ENCODE measurements around the gene B4GALT3. TPM values are rescaled to one million over a fixed set of nuclear protein-coding genes. Genes with fewer than 3 reads are reported as not detected.

B4GALT3 gene
- total and polyA plus RNA-seq, 3 donors from 2014 or later = 46.3 to 62.2 (median 56.2) TPM

DNA sequence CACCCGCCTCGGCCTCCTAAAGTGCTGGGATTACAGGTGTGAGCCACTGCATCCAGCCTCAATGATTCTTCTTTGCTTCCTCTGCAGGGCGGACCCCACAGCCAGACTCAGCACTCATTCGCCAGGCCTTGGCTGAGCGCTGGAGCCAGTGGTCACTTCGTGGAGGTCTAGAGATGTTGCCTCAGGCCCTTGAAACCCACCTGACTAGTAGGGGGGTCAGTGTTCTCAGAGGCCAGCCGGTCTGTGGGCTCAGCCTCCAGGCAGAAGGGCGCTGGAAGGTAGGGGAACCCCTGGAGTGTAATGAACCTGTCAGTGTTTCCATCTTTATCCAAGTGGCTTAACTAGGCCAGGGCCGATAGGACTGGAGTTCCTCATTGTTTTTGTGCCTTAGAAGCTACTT lies 8.4 kb downstream of the B4GALT3 start:
- Histone ChIP-seq H3K9me3 (no peaks in the 10 kb centered on the region), H3K27ac (no peak overlapping the region), H3K4me1 (peaks cover 13% of the 10 kb centered on the region), H3K36me3 (ENCODE audit: low read depth, missing control alignments) (no peaks in the 10 kb centered on the region), H3K27me3 (no peaks in the 10 kb centered on the region), H3K4me3 (no peak overlapping the region)
- WGBS, 2 donors = 92 to 97% methylated on average over 9 of the region's 9 CpGs
- TF ChIP-seq CTCF (IDR thresholded peaks at IDR 0.05) (no peak), POLR2A (IDR thresholded peaks at IDR 0.05) (no peak)
- no peak for DNase-seq
- intact Hi-C loops (cut with DNase I; ENCODE audit: low total_unique reads) = no loop called here

DNA sequence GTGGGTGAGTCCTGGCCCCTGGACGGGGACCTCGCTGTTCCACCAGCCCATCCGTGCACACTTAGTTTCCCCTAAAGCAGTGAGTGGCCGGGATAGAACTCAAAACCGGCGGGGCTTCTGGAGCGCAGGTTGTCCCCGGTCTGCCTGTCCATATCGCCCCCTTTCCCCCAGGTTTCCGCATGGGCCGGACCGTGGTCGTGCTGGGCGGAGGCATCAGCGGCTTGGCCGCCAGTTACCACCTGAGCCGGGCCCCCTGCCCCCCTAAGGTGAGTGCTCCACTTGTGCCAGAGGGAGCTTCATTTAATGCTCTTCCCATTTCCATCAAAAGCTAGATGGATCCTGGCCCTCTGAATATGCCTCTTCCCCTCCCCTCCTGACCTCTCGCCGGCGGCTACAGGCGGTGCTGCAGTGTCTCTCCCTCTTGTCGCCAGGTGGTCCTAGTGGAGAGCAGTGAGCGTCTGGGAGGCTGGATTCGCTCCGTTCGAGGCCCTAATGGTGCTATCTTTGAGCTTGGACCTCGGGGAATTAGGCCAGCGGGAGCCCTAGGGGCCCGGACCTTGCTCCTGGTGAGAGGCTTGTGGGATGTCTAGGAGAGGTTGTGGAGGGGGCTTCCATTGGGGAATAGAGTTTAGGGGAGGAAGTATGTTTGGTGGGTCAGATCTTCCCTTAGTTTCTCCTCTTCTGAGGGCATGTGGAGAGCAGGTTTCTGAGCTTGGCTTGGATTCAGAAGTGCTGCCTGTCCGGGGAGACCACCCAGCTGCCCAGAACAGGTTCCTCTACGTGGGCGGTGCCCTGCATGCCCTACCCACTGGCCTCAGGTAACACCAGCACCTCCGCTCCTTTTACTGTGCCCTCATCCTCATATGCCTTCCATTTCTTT lies 10.4 kb downstream of the B4GALT3 start:
- intact Hi-C loops (cut with DNase I; ENCODE audit: low total_unique reads) = no loop called here
- Histone ChIP-seq H3K4me3 (peak overlapping the region; percentile 67 to 74), H3K36me3 (ENCODE audit: low read depth, missing control alignments) (no peaks in the 10 kb centered on the region), H3K27me3 (no peaks in the 10 kb centered on the region), H3K27ac (peak overlapping the region; percentile 83 to 86), H3K9me3 (no peaks in the 10 kb centered on the region), H3K4me1 (peaks cover 4% of the 10 kb centered on the region)
- no peak for TF ChIP-seq CTCF (IDR thresholded peaks at IDR 0.05)
- TF ChIP-seq POLR2A (IDR thresholded peaks at IDR 0.05) = no peak
- no peak for DNase-seq
- WGBS, 2 donors = 4 to 8% methylated on average over 17 to 33 of the region's 33 CpGs

GRCh38 chr1:161165742-161166668 lies 11.3 kb downstream of the B4GALT3 start, which contains the start of gene PPOX:
Gene PPOX (plus strand): TSS chr1:161166426. CDS start chr1:161166848, 422 bp downstream.
- no peaks in the 10 kb centered on the region for H3K36me3 ChIP-seq (ENCODE audit: low read depth, missing control alignments)

More at GRCh38 chr1:161165742-161166668, 11.3 kb downstream of the B4GALT3 start, which contains the start of gene PPOX:
- Histone ChIP-seq H3K4me3 (peak within 1 kb of the TSS; percentile 67 to 74), H3K27ac (peak within 1 kb of the TSS; percentile 83 to 86), H3K27me3 (no peaks in the 10 kb centered on the region), H3K9me3 (no peaks in the 10 kb centered on the region), H3K4me1 (peaks cover 9% of the 10 kb centered on the region)
- intact Hi-C loops (cut with DNase I; ENCODE audit: low total_unique reads) = no loop called here
- DNase-seq = peak; percentile 99
- 0% methylated on average over 40 to 54 of the region's 54 CpGs for WGBS, 2 donors
- TF ChIP-seq POLR2A (IDR thresholded peaks at IDR 0.05) = peak; percentile 51
- TF ChIP-seq CTCF (IDR thresholded peaks at IDR 0.05) = peak; percentile 34 to 49 (median 36)
